Jurkat, Clone E6-1 (cell line): ENCODE data around the gene CELSR2.

ENCODE experiments used
- DNase-seq: peaks from one replicate; pipeline ENCODE4 v3.0.0-alpha.2; 2011; ENCODE audit warnings: low read depth, low spot score
- H3K4me3 ChIP-seq: 2 replicates; pipeline ENCODE4 v1.5.1; 2011; ENCODE audit warnings: mild to moderate bottlenecking, low read length, control low read depth, moderate library complexity

CELSR2 gene

DNA sequence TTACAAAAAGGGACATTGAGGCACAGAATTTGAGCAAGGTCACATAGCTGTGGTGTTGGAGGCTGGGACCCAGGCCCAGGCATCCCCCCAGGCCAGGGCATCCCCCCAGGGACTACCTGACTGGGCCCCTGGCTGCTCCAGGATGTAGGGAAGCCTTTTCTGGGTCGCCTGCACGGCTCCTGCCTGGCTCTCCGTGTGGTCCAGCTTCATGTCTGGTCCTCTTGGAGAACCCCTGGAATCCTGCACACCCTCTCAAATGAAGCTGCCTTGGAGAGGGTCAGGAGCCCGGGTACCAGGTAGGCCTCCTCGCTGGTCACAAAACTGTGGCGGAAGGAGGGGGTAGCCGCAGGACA is 919 bp upstream of the CELSR2 start:
- no peak for DNase-seq
- H3K4me3 ChIP-seq: no peak overlapping the region

DNA sequence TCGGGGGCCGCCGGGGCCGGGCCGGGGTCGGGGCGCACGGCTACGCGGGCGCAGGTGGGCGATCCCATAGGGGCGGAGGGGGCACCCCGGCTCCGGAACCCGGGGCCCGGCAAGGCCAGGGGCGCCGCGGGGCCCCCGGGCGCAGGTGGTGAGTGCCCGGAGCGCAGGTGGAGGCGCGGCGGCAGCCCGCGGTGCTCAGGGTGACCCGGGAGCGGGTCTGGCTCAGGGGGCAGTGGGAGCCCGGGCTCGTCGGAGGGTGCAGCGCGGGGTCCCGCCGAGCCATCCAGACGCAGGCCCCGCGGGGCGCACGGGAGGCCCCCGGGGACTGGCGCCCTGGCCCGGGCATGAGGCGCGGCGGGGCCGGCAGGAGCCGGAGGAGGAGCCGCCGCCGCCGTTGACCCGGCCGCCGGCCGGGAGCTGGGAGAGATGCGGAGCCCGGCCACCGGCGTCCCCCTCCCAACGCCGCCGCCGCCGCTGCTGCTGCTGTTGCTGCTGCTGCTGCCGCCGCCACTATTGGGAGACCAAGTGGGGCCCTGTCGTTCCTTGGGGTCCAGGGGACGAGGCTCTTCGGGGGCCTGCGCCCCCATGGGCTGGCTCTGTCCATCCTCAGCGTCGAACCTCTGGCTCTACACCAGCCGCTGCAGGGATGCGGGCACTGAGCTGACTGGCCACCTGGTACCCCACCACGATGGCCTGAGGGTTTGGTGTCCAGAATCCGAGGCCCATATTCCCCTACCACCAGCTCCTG is 489 bp downstream of the CELSR2 start:
- peak overlapping the region; percentile 41 for H3K4me3 ChIP-seq
- DNase-seq: no peak

DNA sequence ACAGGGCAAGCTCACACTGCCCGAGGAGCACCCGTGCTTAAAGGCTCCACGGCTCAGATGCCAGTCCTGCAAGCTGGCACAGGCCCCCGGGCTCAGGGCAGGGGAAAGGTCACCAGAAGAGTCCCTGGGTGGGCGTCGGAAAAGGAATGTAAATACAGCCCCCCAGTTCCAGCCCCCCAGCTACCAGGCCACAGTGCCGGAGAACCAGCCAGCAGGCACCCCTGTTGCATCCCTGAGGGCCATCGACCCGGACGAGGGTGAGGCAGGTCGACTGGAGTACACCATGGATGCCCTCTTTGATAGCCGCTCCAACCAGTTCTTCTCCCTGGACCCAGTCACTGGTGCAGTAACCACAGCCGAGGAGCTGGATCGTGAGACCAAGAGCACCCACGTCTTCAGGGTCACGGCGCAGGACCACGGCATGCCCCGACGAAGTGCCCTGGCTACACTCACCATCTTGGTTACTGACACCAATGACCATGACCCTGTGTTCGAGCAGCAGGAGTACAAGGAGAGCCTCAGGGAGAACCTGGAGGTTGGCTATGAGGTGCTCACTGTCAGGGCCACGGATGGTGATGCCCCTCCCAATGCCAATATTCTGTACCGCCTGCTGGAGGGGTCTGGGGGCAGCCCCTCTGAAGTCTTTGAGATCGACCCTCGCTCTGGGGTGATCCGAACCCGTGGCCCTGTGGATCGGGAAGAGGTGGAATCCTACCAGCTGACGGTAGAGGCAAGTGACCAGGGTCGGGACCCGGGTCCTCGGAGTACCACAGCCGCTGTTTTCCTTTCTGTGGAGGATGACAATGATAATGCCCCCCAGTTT is 1.3 kb downstream of the CELSR2 start:
- peak overlapping the region; percentile 31; the same call in 1 of the 2 replicates for H3K4me3 ChIP-seq
- DNase-seq: no peak

DNA sequence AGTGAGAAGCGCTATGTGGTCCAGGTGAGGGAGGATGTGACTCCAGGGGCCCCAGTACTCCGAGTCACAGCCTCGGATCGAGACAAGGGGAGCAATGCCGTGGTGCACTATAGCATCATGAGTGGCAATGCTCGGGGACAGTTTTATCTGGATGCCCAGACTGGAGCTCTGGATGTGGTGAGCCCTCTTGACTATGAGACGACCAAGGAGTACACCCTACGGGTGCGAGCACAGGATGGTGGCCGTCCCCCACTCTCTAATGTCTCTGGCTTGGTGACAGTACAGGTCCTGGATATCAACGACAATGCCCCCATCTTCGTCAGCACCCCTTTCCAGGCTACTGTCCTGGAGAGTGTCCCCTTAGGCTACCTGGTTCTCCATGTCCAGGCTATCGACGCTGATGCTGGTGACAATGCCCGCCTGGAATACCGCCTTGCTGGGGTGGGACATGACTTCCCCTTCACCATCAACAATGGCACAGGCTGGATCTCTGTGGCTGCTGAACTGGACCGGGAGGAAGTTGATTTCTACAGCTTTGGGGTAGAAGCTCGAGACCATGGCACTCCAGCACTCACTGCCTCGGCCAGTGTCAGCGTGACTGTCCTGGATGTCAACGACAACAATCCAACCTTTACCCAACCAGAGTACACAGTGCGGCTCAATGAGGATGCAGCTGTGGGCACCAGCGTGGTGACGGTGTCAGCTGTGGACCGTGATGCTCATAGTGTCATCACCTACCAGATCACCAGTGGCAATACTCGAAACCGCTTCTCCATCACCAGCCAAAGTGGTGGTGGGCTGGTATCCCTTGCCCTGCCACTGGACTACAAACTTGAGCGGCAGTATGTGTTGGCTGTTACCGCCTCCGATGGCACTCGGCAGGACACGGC is 2.2 kb downstream of the CELSR2 start:
- H3K4me3 ChIP-seq: no peak overlapping the region
- DNase-seq: no peak

DNA sequence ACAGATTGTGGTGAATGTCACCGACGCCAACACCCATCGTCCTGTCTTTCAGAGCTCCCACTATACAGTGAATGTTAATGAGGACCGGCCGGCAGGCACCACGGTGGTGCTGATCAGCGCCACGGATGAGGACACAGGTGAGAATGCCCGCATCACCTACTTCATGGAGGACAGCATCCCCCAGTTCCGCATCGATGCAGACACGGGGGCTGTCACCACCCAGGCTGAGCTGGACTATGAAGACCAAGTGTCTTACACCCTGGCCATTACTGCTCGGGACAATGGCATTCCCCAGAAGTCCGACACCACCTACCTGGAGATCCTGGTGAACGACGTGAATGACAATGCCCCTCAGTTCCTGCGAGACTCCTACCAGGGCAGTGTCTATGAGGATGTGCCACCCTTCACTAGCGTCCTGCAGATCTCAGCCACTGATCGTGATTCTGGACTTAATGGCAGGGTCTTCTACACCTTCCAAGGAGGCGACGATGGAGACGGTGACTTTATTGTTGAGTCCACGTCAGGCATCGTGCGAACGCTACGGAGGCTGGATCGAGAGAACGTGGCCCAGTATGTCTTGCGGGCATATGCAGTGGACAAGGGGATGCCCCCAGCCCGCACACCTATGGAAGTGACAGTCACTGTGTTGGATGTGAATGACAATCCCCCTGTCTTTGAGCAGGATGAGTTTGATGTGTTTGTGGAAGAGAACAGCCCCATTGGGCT is 3.0 kb downstream of the CELSR2 start:
- no peak overlapping the region for H3K4me3 ChIP-seq
- no peak for DNase-seq

DNA sequence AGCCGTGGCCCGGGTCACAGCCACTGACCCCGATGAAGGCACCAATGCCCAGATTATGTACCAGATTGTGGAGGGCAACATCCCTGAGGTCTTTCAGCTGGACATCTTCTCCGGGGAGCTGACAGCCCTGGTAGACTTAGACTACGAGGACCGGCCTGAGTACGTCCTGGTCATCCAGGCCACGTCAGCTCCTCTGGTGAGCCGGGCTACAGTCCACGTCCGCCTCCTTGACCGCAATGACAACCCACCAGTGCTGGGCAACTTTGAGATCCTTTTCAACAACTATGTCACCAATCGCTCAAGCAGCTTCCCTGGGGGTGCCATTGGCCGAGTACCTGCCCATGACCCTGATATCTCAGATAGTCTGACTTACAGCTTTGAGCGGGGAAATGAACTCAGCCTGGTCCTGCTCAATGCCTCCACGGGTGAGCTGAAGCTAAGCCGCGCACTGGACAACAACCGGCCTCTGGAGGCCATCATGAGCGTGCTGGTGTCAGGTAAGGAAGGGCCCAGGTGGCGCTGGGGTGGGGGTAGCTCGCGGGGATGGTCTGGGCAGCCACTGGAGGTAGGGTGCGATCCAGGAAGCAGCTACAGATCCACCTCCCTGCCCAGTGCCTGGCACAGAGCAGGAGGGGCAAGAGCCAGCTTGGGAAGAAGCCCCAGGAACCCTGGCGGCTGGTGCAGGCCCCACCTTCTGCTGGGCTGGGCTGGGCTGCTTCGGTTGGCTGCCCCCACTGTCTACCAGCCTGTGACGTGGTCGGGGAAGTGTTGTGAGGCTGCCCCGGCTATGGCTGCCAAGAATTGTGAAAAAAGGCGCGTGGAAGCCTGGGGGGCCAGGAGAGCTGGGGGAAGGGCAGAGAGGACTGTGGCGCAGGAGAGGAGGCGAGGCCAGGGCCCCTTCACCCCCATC is 3.8 kb downstream of the CELSR2 start:
- no peak for DNase-seq
- no peak overlapping the region for H3K4me3 ChIP-seq

DNA sequence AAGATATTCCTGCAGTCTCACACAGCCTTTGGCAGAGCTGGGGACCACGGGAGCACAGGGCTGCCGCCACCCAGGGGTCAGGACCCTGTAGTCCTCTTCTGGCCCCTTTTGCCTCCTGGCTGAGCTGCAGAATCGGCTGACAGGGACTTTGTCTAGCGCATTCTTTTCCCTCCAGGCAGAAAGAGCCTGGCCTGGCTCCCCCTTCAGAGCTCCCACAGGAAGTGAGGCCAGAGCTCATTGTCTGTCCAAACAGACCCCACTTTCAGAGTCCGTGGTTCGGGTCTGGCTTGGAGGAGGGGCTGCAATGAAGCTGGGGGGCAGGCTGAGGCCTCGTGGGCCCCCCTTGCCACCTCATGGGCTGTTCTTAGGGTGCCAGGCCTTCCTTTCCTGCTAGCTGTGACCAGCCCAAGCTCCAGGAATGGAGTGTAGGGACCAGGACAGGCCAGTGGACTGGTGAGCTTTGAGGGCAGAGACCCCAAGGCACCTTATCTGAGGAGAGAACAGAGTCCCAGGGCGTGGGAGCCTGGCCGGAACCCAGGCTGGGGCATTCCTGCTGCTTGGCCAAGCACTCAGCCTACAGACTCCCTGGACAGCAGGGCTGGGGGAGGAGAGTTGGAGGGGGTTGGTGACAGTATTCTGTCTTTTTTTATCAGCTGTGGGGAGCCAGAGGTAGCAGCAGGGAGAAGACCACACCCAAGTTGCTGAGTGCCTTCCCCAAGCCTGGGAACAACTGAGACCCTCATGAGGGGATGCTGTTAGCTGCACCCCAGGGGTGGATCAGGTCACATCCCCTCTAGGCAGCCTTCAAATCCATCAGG is 4.7 kb downstream of the CELSR2 start:
- no peak overlapping the region for H3K4me3 ChIP-seq
- DNase-seq: no peak

DNA sequence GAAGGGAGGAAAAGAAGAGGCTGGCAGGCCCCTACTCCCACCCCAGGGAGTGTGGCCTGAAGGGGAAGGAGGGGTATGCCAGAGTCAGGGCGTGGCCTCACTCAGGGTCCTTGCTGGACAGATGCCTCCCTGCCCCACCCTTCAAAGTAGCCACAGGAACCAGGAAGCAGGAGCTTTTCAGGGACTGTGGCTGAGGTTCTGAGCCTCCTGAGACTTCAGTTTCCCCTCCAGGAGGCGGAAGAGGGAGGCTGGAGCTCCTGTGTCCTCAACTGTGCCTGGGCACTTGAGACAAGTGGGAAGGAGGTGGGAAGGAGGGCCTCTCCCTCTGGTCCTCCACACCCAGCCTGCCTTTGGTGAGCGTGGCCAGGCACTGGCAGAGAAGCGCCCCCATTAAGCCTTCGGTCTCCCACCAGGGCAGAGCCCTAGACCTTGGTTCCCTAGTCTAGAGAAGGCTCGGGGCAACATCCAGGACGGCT is 5.3 kb downstream of the CELSR2 start:
- DNase-seq: no peak
- no peak overlapping the region for H3K4me3 ChIP-seq

DNA sequence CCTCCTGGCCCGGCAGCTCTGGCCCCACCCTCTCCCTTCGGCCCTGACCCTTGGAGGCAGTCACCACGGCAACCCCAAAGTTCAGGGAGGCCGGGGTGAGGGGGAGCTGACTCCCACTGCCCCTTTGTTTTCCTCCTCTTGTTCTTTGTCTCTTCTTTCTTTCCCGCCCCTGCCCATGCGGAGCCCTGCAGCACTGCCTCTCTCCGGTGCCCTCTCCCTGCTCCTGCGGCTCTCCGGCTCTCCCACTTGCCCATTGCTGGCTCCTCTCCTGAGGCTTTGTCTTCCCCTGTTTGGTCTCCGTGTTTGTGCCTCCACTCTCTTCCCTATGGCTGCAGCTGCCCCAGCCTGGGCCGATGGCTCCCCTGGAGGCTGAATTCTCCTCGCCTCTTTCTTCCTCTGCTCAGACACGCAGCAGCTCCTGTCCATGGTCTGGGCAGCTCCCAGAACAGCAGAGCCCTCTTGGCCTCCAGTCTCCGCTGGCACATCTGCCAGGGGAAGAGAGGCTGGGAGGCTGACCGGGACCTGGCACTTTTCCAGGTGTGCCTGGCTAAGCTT is 5.8 kb downstream of the CELSR2 start:
- no peak for DNase-seq
- no peak overlapping the region for H3K4me3 ChIP-seq

DNA sequence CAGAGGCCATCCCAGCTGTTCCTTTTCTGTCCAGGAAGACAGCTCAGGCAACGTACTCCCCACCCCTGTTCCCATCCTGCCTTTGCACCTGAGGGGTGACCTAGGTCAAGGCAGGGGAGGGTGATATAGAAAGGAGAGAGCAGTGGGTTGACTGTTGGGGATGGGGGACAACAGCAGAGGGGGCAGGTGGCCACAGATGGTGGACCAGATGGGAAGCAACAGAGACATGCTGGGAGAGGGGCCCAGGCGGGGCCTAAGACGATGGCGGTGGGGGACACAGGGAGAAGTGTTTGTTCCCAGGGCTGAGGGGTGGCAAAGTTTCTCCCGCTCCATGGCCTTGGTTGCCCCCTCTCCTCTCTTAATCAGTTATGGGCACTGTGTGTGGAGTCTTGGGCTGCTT is 6.3 kb downstream of the CELSR2 start:
- H3K4me3 ChIP-seq: no peak overlapping the region
- DNase-seq: no peak

DNA sequence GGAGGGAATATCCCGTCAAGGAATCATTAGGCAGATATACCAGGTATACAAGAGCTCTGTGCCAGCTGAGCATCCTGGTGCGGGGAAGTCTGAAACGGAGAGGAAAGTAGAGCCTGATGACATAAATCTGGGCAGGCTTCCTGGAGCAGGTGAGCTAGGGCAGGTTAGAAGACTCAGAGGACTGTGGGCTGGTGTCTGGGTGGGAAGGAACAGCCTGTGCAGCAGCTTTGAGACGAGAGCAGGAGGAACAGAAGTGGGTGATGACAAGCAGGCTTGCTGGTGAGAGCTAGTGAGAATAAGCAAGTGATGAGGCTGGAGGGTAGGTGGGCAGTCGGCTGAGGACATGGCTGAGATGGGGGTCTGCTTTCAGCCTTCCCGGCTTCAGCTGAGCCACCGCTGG is 6.7 kb downstream of the CELSR2 start:
- no peak for DNase-seq
- H3K4me3 ChIP-seq: no peak overlapping the region

DNA sequence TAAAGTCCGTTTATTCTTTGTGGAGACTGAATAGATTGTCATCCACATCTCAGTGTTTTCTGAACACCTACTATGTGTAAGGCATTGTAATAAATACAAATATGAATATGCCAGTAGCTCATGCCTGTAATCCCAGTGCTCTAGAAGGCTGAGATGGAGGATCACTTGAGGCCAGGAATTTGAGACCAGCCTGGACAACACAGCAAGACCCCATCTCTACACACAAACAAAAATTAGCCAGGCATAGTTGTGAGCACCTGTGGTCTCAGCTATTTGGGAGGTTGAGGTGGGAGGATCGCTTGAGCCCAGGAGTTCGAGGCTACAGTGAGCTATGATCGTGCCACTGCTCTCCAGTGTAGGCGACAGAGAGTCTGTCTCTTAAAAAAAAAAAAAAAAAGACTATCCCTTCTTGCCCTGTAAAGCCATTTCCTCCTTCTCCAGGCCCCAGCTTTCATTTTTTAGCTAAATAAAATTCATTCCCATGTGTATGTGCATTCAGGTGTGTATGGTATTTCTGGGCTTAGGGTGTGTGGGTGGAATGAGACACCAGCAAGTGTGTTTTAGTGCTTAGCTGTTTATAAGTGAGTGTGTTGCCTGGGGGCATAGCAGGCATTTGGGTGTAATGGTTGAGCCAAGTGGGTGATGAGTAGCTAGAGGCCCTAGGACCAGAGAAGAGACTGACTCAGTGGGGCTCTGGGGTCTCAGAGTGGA is 7.8 kb downstream of the CELSR2 start:
- DNase-seq: no peak

DNA sequence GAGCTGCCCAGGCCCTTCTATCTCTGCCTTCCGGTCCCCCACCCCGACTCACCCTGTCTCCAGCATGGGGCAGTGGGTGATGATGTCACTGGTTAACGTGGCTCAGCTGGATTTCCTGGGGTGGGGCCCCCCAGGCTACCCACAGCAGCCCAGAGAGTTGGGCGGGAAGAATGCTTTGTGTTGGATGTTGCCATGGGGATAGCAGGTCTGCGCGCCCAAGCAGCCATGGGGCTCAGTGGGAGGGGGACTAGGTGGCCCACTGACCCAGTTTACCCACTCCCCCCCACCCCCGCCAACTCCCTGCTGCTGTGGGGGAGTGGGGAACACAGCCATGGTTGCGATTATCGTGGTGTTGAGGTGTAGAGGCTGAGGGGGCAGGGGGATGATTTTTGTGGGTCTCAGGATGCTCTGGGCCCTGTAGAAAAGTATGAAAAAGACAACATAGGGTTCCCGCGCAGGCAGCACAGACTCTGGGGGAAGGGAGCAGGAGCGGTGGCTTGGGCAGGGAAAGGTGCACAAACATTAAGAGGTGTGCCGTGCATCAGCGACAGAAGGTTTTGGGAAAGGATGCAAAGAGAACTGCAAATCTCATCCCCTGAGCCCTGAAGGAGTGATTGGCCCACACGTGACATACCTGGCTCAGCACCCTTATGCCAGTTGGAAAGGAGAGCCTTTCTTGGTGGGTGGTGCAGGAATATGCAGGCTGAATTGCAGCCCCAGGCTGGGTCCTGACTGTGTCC is 8.5 kb downstream of the CELSR2 start:
- no peak for DNase-seq
- H3K4me3 ChIP-seq: no peak overlapping the region

More for the DNA sequence above, 7.8 kb downstream of the CELSR2 start:
- H3K4me3 ChIP-seq: no peak overlapping the region

DNA sequence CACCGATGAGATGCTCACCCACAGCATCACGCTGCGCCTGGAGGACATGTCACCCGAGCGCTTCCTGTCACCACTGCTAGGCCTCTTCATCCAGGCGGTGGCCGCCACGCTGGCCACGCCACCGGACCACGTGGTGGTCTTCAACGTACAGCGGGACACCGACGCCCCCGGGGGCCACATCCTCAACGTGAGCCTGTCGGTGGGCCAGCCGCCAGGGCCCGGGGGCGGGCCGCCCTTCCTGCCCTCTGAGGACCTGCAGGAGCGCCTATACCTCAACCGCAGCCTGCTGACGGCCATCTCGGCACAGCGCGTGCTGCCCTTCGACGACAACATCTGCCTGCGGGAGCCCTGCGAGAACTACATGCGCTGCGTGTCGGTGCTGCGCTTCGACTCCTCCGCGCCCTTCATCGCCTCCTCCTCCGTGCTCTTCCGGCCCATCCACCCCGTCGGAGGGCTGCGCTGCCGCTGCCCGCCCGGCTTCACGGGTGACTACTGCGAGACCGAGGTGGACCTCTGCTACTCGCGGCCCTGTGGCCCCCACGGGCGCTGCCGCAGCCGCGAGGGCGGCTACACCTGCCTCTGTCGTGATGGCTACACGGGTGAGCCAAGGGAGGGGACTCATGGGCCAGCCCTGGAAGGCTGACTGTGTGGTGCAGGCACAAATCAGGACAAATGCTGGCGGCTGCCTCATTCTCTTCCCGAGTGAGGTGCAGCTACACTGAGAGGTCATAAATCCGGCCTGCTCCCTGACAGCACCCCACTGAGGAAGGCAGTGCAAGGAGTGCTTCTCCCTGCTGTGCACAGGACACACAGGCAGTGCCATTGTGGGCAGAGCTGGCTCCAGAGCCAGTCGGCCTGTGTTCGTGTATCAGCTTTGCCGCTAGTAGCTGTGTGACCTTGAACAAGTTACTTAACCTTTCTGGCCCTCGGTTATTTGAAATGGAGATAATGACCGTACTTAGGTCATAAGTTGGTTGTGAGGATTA is 9.4 kb downstream of the CELSR2 start:
- H3K4me3 ChIP-seq: no peak overlapping the region
- no peak for DNase-seq
